GM23338 (cell line): Measurements from ENCODE around the gene IZUMO1. TPM values are rescaled to one million over a fixed set of nuclear protein-coding genes. Genes with fewer than 3 reads are reported as not detected.

Source experiments
- ATAC-seq: fragments of 200-7000 bp; cut with Tn5 transposase; 3 replicates; pipeline ENCODE4 v1.9.1; 2020
- DNase-seq: peaks from one replicate; pipeline ENCODE4 v3.0.0-alpha.2; 2015; ENCODE audit warnings: low spot score
- H2AFZ ChIP-seq: fragments of 200-600 bp; sonication (generic); 2 replicates; pipeline ENCODE4 v1.8.0; 2016; ENCODE audit warnings: antibody characterized with exemption, mild to moderate bottlenecking, moderate library complexity
- H3F3A ChIP-seq: fragments of 200-600 bp; sonication (generic); replicated peaks from 2 replicates; pipeline ENCODE4 v1.8.0; 2017; ENCODE audit warnings: antibody characterized with exemption, mixed run types, low read depth
- H3K27ac ChIP-seq: fragments of 200-600 bp; sonication (generic); 2 replicates; pipeline ENCODE4 v1.6.1; 2016; ENCODE audit warnings: low read depth
- H3K27me3 ChIP-seq: fragments of 200-600 bp; sonication (generic); 2 replicates; pipeline ENCODE4 v1.8.0; 2016; ENCODE audit warnings: mild to moderate bottlenecking, mixed run types, moderate library complexity; ENCODE audit not compliant: insufficient read depth
- H3K36me3 ChIP-seq: fragments of 200-600 bp; sonication (generic); 2 replicates; pipeline ENCODE4 v1.8.0; 2016; ENCODE audit warnings: mild to moderate bottlenecking; ENCODE audit not compliant: insufficient read depth
- H3K4me1 ChIP-seq: fragments of 200-600 bp; sonication (generic); 2 replicates; pipeline ENCODE4 v1.8.0; 2016; ENCODE audit warnings: mild to moderate bottlenecking, moderate library complexity; ENCODE audit not compliant: insufficient read depth
- H3K4me2 ChIP-seq: fragments of 200-600 bp; sonication (generic); 2 replicates; pipeline ENCODE4 v1.7.1; 2017; ENCODE audit warnings: mixed run types
- H3K4me3 ChIP-seq: fragments of 200-600 bp; sonication (generic); 2 replicates; pipeline ENCODE4 v1.6.1; 2016; ENCODE audit warnings: mixed run types
- H3K79me2 ChIP-seq: fragments of 200-600 bp; sonication (generic); replicated peaks from 2 replicates; pipeline ENCODE4 v1.8.0; 2017; ENCODE audit warnings: mild to moderate bottlenecking; ENCODE audit not compliant: insufficient read depth
- H3K9me2 ChIP-seq: fragments of 200-600 bp; sonication (generic); 2 replicates; pipeline ENCODE4 v1.8.0; 2017; ENCODE audit not compliant: insufficient read depth
- H4K20me1 ChIP-seq: fragments of 200-600 bp; sonication (generic); replicated peaks from 2 replicates; pipeline ENCODE4 v1.8.0; 2017; ENCODE audit warnings: mild to moderate bottlenecking; ENCODE audit not compliant: insufficient read depth
- H3K27ac Mint-ChIP-seq: 2 replicates; pipeline ENCODE4 v1.8.0; 2020; ENCODE audit warnings: inconsistent platforms, mild to moderate bottlenecking, moderate library complexity, mixed read lengths
- H3K27me3 Mint-ChIP-seq: 3 replicates; pipeline ENCODE4 v1.8.0; 2022; ENCODE audit warnings: low read depth, mild to moderate bottlenecking, moderate library complexity, mixed read lengths, inconsistent platforms; ENCODE audit not compliant: insufficient read depth, poor library complexity
- H3K36me3 Mint-ChIP-seq: 3 replicates; pipeline ENCODE4 v1.8.0; 2021; ENCODE audit warnings: low read depth, mild to moderate bottlenecking, inconsistent platforms, moderate library complexity, mixed read lengths
- H3K4me1 Mint-ChIP-seq: 3 replicates; pipeline ENCODE4 v1.8.0; 2020; ENCODE audit warnings: mild to moderate bottlenecking, inconsistent platforms, mixed read lengths
- H3K4me3 Mint-ChIP-seq: 3 replicates; pipeline ENCODE4 v1.8.0; 2021; ENCODE audit warnings: moderate library complexity, mild to moderate bottlenecking, inconsistent platforms, mixed read lengths
- H3K9me3 Mint-ChIP-seq: 3 replicates; pipeline ENCODE4 v1.8.0; 2020; ENCODE audit warnings: moderate library complexity, mild to moderate bottlenecking, inconsistent platforms, mixed read lengths
- CREB1 ChIP-seq: fragments of 250-450 bp; sonication (Bioruptor Pico); IDR thresholded peaks from 2 replicates; pipeline ENCODE4 v1.5.0; 2020; ENCODE audit warnings: low read depth, mild to moderate bottlenecking, moderate library complexity
- POLR2AphosphoS5 ChIP-seq: IDR thresholded peaks from 2 replicates; pipeline ENCODE4 v1.6.1; 2016; ENCODE audit warnings: antibody characterized with exemption, low read depth
- STAT1 ChIP-seq: IDR thresholded peaks from one replicate; pipeline ENCODE4 v1.6.1; 2016; ENCODE audit warnings: antibody characterized with exemption; ENCODE audit not compliant: unreplicated experiment
- ZNF114 ChIP-seq: fragments of 250-450 bp; sonication (Bioruptor Pico); IDR thresholded peaks from 2 replicates; pipeline ENCODE4 v1.5.0; 2020; ENCODE audit warnings: mild to moderate bottlenecking, moderate library complexity
- ZNF331 ChIP-seq: fragments of 250-450 bp; sonication (Bioruptor Pico); IDR thresholded peaks from 2 replicates; pipeline ENCODE4 v1.5.0; 2020; ENCODE audit warnings: low read depth, mild to moderate bottlenecking, moderate library complexity
- polyA plus RNA-seq: library from polyadenylated mRNA; unstranded; fragments of >200 nt; fragmentation: Nextera tagmentation; extraction: Ambion mirVana; gene quantifications from 2 replicates; pipeline ENCODE4 v1.2.1, GENCODE V29; 2016
- total RNA-seq: library from RNA; depleted of rRNA; stranded (reverse); fragments of >200 nt; shearing (Covaris generic); gene quantifications from 2 replicates; pipeline ENCODE4 v1.2.3, GENCODE V29; 2014
- TF ChIP-seq, protein P1 (sequence below): IDR thresholded peaks from 2 replicates; pipeline ENCODE4 v1.6.1; 2016; ENCODE audit warnings: antibody characterized with exemption
- TF ChIP-seq, protein P2 (sequence below): fragments of 250-450 bp; sonication (Bioruptor Pico); IDR thresholded peaks from 2 replicates; pipeline ENCODE4 v1.5.0; 2020; ENCODE audit warnings: mild to moderate bottlenecking, moderate library complexity

The IZUMO1 gene
- total and polyA plus RNA-seq, 2 experiments from 2014 or later = 1.2 to 3.5 TPM

DNA sequence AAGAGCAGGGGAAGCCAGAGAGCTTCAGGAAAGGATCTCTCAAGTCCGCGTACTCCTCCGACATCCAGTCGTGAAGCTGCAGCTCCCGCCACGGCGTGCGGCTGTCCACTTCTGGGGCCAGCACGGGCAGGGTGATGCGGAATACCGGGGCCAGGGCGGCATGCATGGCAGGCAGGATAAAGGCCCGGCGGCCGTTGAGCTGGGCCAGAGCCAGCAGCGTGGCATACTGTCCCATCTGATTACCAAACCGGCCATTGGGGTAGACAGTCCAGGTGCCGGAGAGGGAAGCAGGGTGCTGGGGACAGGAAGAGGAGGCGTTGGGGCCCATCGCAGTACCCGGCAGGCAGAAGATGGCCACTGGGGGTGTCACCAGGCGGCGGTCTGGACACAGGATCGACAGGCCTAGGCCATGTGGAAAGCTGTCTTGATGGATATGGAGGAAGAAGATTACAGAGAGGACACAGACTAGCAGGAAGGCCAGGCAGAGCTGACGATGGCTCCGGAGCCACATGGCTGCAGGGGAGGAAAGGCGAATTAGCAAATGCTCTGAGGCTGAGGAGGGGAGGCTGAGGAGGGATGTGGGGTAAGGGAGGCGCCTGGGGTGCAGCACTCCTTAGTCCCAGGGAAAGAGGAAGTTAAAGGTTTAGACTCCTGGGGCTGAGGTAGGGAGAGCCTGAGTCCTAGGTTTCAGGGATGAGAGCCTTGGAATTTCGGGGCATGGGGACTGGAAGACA lies 4.2 kb upstream of the IZUMO1 start:
- Mint-ChIP-seq H3K4me3 (peak overlapping the region; percentile 93), H3K4me1 (peaks cover 50% of the 10 kb centered on the region), H3K9me3 (no peaks in the 10 kb centered on the region; the same call in none of the 3 replicates), H3K36me3 (peaks cover 47% of the 10 kb centered on the region), H3K27ac (no peak overlapping the region; the same call in 1 of the 2 replicates), H3K27me3 (peaks cover 40% of the 10 kb centered on the region)
- H3K36me3 ChIP-seq = 0 out of 2 replicates have a peak, but pooled peaks cover 6% of the 10 kb centered on the region
- H3K27me3 ChIP-seq = no peaks in the 10 kb centered on the region
- H4K20me1 ChIP-seq = peaks cover 11% of the 10 kb centered on the region; the same call in 1 of the 2 replicates
- peaks cover 36% of the 10 kb centered on the region for H3K79me2 ChIP-seq
- peaks cover 41% of the 10 kb centered on the region for H3K4me1 ChIP-seq
- no peak overlapping the region for H3K27ac ChIP-seq
- peaks cover 21% of the 10 kb centered on the region; the same call in 1 of the 2 replicates for H3F3A ChIP-seq
- ATAC-seq (no peak), DNase-seq (no peak)
- H3K4me2 ChIP-seq = peak overlapping the region; percentile 100
- H2AFZ ChIP-seq = no peak overlapping the region
- peak overlapping the region; percentile 98 for H3K4me3 ChIP-seq
- TF ChIP-seq, protein P1, sequence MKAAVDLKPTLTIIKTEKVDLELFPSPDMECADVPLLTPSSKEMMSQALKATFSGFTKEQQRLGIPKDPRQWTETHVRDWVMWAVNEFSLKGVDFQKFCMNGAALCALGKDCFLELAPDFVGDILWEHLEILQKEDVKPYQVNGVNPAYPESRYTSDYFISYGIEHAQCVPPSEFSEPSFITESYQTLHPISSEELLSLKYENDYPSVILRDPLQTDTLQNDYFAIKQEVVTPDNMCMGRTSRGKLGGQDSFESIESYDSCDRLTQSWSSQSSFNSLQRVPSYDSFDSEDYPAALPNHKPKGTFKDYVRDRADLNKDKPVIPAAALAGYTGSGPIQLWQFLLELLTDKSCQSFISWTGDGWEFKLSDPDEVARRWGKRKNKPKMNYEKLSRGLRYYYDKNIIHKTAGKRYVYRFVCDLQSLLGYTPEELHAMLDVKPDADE = no peak
- no peak for TF ChIP-seq STAT1
- no peaks in the 10 kb centered on the region for H3K9me2 ChIP-seq

DNA sequence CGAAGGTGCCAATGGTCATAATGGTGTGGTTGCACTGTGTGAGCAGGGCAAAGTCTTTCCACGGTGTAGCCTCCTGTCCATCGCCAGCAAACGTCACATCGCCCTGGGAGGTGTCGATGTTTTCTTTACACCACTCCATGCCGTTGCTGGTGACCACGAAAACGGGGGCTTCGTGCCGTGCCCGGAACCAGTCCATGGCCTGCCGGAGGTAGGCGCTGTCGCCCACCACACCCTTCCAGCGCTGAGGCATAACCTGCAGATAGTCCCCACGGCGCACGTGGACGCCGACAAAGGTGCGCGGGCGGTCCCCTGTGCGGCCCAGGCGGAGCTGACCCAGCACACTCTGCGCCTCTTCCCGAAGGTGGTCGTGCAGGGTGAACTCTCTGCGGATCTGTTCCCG lies 3.6 kb upstream of the IZUMO1 start:
- Histone ChIP-seq H3K9me2 (no peaks in the 10 kb centered on the region), H3K4me1 (peaks cover 41% of the 10 kb centered on the region), H3K4me2 (no peak overlapping the region), H3K27me3 (no peaks in the 10 kb centered on the region), H4K20me1 (peaks cover 11% of the 10 kb centered on the region; the same call in 1 of the 2 replicates), H3K4me3 (no peak overlapping the region), H3K79me2 (peaks cover 36% of the 10 kb centered on the region), H3K36me3 (0 out of 2 replicates have a peak, but pooled peaks cover 6% of the 10 kb centered on the region), H2AFZ (no peak overlapping the region), H3K27ac (no peak overlapping the region), H3F3A (peaks cover 21% of the 10 kb centered on the region; the same call in 1 of the 2 replicates)
- Mint-ChIP-seq H3K36me3 (peaks cover 47% of the 10 kb centered on the region), H3K4me3 (peak overlapping the region; percentile 93; the same call in 2 of the 3 replicates), H3K4me1 (peaks cover 49% of the 10 kb centered on the region), H3K9me3 (no peaks in the 10 kb centered on the region; the same call in none of the 3 replicates), H3K27me3 (peaks cover 36% of the 10 kb centered on the region), H3K27ac (no peak overlapping the region)
- no peak for DNase-seq
- TF ChIP-seq POLR2AphosphoS5 (0 out of 2 replicates have a peak, but pooled peaks have one; percentile 29), ZNF114 (CRISPR knock-in tag) (no peak)
- no peak for ATAC-seq

DNA sequence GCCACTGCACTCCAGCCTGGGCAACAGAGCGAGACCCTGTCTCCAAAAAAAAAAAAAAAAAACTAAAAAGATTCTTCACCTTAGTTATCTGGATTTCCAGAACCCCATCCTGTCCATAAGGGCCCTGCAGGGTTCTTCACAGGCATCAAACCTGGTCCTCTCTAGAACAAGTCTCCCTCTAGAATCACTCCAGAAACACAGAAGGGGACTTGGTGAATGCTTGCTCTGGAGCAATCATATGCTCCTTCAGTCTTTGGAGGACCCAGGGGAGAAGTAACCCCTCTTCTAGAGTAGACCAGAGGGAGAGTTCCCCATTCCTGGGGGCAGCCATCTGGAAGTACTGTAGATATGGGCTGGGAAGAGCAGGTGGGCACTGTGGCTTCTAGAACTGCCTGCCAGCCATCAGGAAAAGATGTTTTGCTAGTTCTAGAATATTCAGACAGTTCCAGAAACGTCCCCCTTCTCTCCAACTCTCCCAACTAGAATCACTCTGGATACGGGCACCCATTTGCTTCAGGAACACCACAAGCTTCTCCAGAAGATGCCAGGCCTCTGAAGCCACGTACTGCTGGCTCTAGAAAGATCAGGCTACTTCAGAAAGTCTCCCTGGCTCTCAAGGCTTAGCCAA lies 3.0 kb upstream of the IZUMO1 start:
- no peak for DNase-seq
- Histone ChIP-seq H4K20me1 (peaks cover 11% of the 10 kb centered on the region; the same call in 1 of the 2 replicates), H3F3A (peaks cover 21% of the 10 kb centered on the region; the same call in 1 of the 2 replicates), H3K27ac (no peak overlapping the region), H3K79me2 (peaks cover 36% of the 10 kb centered on the region), H3K27me3 (no peaks in the 10 kb centered on the region), H3K4me2 (no peak overlapping the region), H3K9me2 (no peaks in the 10 kb centered on the region), H2AFZ (no peak overlapping the region), H3K4me1 (peaks cover 34% of the 10 kb centered on the region), H3K4me3 (no peak overlapping the region), H3K36me3 (0 out of 2 replicates have a peak, but pooled peaks cover 6% of the 10 kb centered on the region)
- peaks cover 31% of the 10 kb centered on the region for H3K27me3 Mint-ChIP-seq
- no peaks in the 10 kb centered on the region; the same call in 1 of the 3 replicates for H3K9me3 Mint-ChIP-seq
- peaks cover 47% of the 10 kb centered on the region for H3K36me3 Mint-ChIP-seq
- peaks cover 43% of the 10 kb centered on the region for H3K4me1 Mint-ChIP-seq
- H3K4me3 Mint-ChIP-seq = no peak overlapping the region; the same call in 2 of the 3 replicates
- no peak overlapping the region for H3K27ac Mint-ChIP-seq
- ATAC-seq = no peak
- TF ChIP-seq ZNF331 (CRISPR knock-in tag) = no peak
- TF ChIP-seq, protein P2, sequence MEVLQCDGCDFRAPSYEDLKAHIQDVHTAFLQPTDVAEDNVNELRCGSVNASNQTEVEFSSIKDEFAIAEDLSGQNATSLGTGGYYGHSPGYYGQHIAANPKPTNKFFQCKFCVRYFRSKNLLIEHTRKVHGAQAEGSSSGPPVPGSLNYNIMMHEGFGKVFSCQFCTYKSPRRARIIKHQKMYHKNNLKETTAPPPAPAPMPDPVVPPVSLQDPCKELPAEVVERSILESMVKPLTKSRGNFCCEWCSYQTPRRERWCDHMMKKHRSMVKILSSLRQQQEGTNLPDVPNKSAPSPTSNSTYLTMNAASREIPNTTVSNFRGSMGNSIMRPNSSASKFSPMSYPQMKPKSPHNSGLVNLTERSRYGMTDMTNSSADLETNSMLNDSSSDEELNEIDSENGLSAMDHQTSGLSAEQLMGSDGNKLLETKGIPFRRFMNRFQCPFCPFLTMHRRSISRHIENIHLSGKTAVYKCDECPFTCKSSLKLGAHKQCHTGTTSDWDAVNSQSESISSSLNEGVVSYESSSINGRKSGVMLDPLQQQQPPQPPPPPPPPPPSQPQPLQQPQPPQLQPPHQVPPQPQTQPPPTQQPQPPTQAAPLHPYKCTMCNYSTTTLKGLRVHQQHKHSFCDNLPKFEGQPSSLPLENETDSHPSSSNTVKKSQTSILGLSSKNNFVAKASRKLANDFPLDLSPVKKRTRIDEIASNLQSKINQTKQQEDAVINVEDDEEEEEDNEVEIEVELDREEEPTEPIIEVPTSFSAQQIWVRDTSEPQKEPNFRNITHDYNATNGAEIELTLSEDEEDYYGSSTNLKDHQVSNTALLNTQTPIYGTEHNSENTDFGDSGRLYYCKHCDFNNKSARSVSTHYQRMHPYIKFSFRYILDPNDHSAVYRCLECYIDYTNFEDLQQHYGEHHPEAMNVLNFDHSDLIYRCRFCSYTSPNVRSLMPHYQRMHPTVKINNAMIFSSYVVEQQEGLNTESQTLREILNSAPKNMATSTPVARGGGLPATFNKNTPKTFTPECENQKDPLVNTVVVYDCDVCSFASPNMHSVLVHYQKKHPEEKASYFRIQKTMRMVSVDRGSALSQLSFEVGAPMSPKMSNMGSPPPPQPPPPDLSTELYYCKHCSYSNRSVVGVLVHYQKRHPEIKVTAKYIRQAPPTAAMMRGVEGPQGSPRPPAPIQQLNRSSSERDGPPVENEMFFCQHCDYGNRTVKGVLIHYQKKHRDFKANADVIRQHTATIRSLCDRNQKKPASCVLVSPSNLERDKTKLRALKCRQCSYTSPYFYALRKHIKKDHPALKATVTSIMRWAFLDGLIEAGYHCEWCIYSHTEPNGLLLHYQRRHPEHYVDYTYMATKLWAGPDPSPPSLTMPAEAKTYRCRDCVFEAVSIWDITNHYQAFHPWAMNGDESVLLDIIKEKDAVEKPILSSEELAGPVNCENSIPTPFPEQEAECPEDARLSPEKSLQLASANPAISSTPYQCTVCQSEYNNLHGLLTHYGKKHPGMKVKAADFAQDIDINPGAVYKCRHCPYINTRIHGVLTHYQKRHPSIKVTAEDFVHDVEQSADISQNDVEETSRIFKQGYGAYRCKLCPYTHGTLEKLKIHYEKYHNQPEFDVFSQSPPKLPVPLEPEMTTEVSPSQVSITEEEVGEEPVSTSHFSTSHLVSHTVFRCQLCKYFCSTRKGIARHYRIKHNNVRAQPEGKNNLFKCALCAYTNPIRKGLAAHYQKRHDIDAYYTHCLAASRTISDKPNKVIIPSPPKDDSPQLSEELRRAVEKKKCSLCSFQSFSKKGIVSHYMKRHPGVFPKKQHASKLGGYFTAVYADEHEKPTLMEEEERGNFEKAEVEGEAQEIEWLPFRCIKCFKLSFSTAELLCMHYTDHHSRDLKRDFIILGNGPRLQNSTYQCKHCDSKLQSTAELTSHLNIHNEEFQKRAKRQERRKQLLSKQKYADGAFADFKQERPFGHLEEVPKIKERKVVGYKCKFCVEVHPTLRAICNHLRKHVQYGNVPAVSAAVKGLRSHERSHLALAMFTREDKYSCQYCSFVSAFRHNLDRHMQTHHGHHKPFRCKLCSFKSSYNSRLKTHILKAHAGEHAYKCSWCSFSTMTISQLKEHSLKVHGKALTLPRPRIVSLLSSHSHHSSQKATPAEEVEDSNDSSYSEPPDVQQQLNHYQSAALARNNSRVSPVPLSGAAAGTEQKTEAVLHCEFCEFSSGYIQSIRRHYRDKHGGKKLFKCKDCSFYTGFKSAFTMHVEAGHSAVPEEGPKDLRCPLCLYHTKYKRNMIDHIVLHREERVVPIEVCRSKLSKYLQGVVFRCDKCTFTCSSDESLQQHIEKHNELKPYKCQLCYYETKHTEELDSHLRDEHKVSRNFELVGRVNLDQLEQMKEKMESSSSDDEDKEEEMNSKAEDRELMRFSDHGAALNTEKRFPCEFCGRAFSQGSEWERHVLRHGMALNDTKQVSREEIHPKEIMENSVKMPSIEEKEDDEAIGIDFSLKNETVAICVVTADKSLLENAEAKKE (CRISPR knock-in tag) = no peak
- TF ChIP-seq CREB1 (CRISPR knock-in tag) = no peak
